Limb (tissue), 2 donors: ENCODE data around the gene ITM2B.

ENCODE experiments used
- DNase-seq, 2 donors: peaks; one replicate each; pipeline ENCODE4 v3.0.0-alpha.2; 2016; ENCODE audit errors: extremely low spot score in 2 of 2

Gene ITM2B

DNA sequence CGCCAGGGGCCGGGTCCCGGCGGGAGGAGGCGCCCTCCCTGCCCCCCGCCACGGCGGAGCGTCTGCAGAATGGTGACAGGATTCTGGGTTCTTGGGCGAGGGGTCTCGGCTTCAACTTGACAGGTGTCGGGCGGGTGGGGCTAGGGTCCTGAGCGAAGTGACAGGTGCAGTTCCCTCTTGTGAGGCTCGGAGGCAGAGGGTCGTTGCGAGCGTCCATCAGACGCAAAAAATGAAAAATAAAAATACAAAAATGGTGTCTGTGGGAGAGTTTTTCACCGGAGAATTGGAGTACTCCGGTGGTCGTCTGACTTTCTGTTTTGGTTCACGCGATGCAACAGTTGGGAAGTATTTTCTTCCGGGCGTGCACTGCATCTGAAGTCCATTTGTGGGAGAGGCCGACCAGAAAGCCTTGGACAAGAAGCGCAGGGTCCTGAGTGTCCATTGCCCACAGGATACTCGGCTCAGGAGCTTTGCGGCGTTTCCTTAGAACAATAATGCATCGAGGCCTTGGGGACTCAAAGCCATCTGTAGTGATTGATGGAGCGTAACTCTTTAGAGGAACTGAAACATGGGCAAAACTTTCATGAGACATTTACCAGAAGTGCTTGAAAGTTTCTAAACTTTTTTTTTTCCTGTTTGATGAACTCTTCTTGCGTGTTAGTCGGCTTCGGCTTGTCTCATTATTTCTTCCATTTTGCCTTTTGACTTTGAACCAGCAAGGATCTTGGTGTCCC lies 71.3 kb downstream of the ITM2B start:
- DNase-seq = peak; percentile 44 to 70

DNA sequence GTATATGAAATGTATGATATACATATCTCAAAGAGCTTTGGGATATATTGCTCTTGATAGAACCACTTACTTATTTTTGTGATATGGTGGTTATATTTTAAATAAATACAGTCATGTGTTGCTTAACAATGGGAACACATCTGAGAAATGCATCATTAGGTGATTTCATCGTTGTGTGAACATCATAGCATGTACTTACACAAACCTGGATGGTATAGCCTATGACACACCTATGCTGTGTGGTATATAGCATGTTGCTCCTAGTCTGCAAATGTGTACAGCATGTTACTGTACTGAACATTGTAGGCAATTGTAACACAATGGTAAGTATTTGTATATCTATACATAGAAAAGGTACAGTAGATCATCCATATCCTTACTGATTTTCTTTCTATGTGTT lies 78.2 kb downstream of the ITM2B start:
- no peak for DNase-seq

DNA sequence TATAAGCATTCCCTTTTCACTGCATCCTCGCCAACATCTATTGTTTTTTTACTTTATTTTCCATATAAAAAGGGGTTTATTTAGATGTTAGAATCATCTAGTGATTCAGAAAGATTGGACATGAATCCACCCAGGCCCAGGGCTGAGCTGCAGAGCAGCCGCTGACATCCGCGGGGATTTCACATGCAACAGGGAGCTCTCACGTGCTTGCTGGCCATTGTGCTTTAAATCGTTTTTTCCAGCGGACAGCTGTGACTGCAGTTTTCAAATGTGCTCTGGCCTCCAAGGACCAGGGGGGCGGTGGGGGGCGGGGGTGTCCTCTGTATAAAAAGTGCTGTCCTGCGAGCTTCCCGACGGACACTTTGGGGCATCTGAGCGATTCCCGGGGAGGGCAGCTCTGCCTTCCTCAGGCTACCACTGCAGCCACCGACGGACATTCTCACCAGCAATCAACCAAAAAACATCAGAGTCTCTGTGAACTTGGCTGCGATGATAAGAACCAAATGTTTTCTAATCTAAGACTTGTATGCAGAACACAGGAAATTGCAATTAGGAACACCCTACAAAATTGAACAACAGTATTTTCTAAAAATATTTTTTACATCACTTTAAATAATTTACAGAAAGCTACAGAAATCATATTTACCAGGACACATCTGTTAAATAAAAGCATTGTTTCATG lies 83.1 kb downstream of the ITM2B start:
- peak in 1 of 2 donors; percentile 31 for DNase-seq

DNA sequence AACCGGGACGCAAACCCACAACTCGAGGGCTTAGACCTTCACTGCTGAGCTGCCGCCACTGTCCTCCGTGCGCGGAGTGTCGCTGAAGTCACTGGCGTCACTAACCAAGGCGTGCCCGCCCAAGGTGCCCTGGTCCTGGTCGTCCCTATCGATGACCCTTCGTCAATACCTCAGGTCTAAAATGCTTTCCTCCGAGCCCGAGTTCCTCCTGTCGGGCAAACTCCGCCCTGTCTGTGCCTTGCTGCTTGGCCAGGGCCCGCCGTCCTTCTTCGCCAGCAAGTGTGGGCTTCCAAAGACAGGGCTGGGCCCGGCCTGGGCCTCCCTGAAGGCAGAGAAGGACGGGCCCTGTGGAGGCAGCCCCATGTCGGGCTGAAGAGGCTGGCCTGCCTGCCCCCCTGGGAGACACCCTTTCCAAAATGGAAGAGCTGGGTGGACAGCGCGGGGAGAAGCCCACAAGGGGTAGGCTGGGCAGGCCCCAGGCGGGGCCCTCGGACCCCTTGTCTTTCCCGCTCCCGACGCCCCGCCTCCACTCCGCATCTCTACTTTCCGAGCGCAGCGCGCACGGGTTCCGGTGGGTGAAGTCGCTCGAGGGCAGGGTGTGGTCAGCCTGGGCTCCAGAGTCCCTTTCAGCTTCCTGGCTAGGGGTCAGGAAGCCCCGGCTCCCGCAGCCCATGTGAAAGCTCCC lies 84.0 kb downstream of the ITM2B start:
- peak in 1 of 2 donors; percentile 42 for DNase-seq

DNA sequence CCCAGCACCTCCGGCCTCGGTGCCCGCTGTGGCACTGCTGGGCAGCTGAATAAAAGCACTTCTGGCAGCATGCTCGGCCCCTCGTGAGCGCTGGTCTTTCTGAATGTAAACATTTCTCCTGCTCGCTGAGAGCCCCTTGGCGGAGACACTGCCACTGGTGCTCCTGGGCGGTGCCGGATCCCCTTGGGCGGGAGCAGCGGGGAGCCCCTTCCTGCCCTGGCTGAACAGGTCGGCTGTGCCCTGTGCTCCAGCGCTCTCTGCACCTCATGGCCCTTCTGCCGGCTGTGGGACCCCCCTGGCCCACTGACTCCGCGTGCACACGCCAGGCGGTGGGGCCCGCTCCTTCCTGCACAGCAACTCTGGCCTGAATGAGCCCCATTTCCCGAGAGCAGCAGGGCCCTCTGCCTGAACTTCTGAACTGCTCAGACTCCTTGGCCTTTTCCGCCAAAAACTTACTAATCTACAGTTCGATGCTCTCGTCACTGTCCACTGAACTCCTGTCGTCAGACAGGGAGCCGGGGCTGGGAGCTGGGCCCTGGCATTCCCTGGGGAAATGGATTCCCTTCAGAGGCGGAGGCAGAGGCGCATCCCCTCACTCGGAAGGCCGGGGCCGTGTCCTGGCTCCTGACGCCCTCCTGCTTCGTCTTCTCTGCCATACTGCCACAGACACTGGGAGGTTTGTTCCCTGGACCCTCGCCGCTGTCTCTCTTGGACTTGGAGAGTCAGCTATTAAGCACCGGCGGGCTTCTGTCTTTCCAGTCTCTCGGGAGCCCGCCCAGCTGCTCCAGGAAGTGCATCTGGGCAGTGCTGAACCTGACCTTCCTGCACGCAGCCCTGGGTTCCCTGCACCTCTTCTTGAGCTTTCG lies 84.7 kb downstream of the ITM2B start:
- DNase-seq = peak in 1 of 2 donors; percentile 49

DNA sequence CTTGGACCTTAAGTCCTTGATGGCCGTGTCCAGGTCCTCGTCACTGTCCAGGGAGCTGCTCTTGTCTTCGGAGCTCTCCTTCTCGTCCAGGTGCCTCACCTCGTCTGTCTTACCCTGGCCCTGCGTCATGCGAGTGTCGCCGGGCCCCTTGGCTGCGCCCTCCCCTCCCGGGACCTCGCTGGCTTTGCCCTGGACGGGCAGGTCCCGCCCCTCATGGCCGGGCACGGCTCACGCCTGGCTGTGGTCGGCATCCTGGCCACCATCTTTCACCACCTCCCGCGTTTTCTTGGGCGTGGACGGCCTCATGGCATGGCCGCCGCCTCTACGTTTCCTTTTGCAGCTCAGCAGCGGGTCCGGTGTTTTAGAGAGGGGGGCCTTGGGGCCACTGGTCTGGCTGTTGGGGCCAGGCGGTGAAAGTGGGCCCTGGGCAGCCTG lies 85.4 kb downstream of the ITM2B start:
- no peak for DNase-seq

DNA sequence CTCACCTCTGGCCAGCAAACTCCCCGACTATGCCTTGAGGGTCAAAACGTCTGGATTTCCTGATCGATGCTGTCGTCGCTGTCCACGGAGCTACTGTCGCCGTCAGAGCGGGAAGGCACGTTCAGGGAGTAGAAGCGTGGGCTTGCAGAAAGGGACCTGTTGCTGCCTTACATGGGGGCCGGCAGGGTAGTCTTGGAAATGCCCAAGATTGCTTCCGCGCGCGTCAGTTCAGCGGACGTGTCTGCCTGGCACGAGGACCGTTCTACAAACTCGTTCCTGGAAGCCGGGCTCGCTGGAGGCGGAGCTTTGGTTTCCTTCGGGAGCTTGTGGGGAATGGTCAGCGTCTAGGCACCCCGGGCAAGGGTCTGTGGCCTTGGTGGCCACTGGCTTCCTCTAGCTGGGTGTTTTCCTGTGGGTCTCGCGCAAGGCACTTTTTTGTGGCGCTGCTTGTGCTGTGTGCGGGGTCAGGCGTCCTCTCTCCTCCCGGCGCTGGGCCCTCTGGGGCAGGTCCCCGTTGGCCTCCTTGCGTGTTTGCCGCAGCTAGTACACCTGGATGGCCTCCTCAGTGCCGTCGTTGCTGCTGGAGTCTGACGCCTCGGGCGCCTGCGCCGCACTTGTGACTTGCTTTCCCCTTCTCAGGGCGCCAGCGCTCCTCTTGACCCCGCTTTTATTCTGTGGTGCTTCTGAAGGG lies 86.0 kb downstream of the ITM2B start:
- DNase-seq = peak; percentile 5 to 59
